HCT116 (cell line): ENCODE data around the gene SIRPB2. TPM values are rescaled to one million over a fixed set of nuclear protein-coding genes. Genes with fewer than 3 reads are reported as not detected.

Source experiments
- ATAC-seq: fragments of 200-7000 bp; cut with Tn5 transposase; 2 replicates; pipeline ENCODE4 v1.9.1; 2020; ENCODE audit warnings: mild to moderate bottlenecking, moderate library complexity
- BruUV-seq: library from RNA; stranded (reverse); fragments of 400-500 nt; replicated peaks from 2 replicates; lab custom pipeline; 2021; lab: Mats Ljungman, UMichigan
- CTCF ChIA-PET: fragments of 300-600 bp; sonication (Branson Sonifier 250); formaldehyde crosslinking; loops from one replicate; lab custom pipeline; 2021; ENCODE audit warnings: antibody characterized with exemption; lab: Charles Lee
- POLR2A ChIA-PET: fragments of 300-600, 350-600 bp; sonication (Branson Sonifier 250); formaldehyde crosslinking; loops from one replicate; lab custom pipeline; 2021; ENCODE audit warnings: antibody characterized with exemption; lab: Charles Lee
- RAD21 ChIA-PET, 2 experiments: fragments of 300-600 bp; sonication (Branson Sonifier 250); formaldehyde crosslinking; loops; one replicate each; lab custom pipeline; 2023; ENCODE audit warnings: low total read pairs in 2 of 2; ENCODE audit not compliant: uncharacterized antibody in 2 of 2, unreplicated experiment in 2 of 2, low non-redundant PET in 1 of 2; lab: Charles Lee
- DNase-seq: peaks from one replicate; pipeline ENCODE4 v3.0.0-alpha.2; 2010; ENCODE audit warnings: low read depth, low spot score
- H2AFZ ChIP-seq: fragments of 200-600 bp; shearing (Covaris generic), sonication (generic); 2 replicates; pipeline ENCODE4 v1.6.1; 2017; ENCODE audit warnings: low read depth, mixed run types, mixed read lengths, antibody characterized with exemption, low read length; ENCODE audit not compliant: poor library complexity, severe bottlenecking
- H3K27ac ChIP-seq: 2 replicates; pipeline ENCODE4 v1.5.1; 2012; ENCODE audit warnings: low read depth, low read length
- H3K27me3 ChIP-seq: fragments of 200-600 bp; sonication (generic); 2 replicates; pipeline ENCODE4 v1.6.1; 2016; ENCODE audit warnings: mixed run types, low read length, mixed read lengths; ENCODE audit not compliant: insufficient read depth
- H3K36me3 ChIP-seq, 2 experiments: fragments of 200-500 bp in 1 of 2; fragments of 200-600 bp in 1 of 2; sonication (Bioruptor generic) in 1 of 2; sonication (generic) in 1 of 2; 2 replicates each; pipeline versions ENCODE4 v1.5.1 to v1.6.1; 2014 to 2016; ENCODE audit warnings: low read length in 2 of 2, inconsistent platforms in 1 of 2, mixed read lengths in 1 of 2, mixed run types in 1 of 2; ENCODE audit not compliant: insufficient read depth in 2 of 2, control insufficient read depth in 1 of 2
- H3K4me1 ChIP-seq, 2 experiments: fragments of 200-600 bp in 1 of 2; sonication (generic) in 1 of 2; 2 replicates each; pipeline versions ENCODE4 v1.5.1 to v1.6.1; 2012 to 2017; ENCODE audit warnings: low read length in 2 of 2, inconsistent platforms in 1 of 2, mild to moderate bottlenecking in 1 of 2, mixed read lengths in 1 of 2, mixed run types in 1 of 2, moderate library complexity in 1 of 2; ENCODE audit not compliant: insufficient read depth in 2 of 2, control insufficient read depth in 1 of 2
- H3K4me2 ChIP-seq: fragments of 200-600 bp; sonication (generic); 2 replicates; pipeline ENCODE4 v1.6.1; 2017; ENCODE audit warnings: mixed run types, low read length, mixed read lengths
- H3K4me3 ChIP-seq, 2 experiments: fragments of 200-600 bp in 1 of 2; sonication (generic) in 1 of 2; replicated peaks in 1 of 2; 2 replicates each; pipeline ENCODE4 v1.5.1; 2011 to 2016; ENCODE audit warnings: low read length in 2 of 2, control low read depth in 1 of 2, low read depth in 1 of 2, mild to moderate bottlenecking in 1 of 2, mixed read lengths in 1 of 2, mixed run types in 1 of 2
- H3K79me2 ChIP-seq: fragments of 200-600 bp; sonication (generic); 2 replicates; pipeline ENCODE4 v1.6.1; 2017; ENCODE audit warnings: mild to moderate bottlenecking, mixed run types, low read length, moderate library complexity, mixed read lengths; ENCODE audit not compliant: insufficient read depth
- H3K9ac ChIP-seq: fragments of 200-600 bp; sonication (generic); 2 replicates; pipeline ENCODE4 v1.6.1; 2016; ENCODE audit warnings: low read length, mixed read lengths
- H3K9me2 ChIP-seq: fragments of 200-600 bp; sonication (generic), shearing (Covaris generic); 2 replicates; pipeline ENCODE4 v1.6.1; 2017; ENCODE audit warnings: mixed run types, mild to moderate bottlenecking, moderate library complexity; ENCODE audit not compliant: insufficient read depth
- H3K9me3 ChIP-seq, 2 experiments: fragments of 200-500 bp in 1 of 2; fragments of 200-600 bp in 1 of 2; sonication (Bioruptor generic) in 1 of 2; sonication (generic) in 1 of 2; 2 replicates each; pipeline ENCODE4 v1.6.1; 2014 to 2017; ENCODE audit warnings: low read length in 2 of 2, mixed read lengths in 2 of 2, inconsistent platforms in 1 of 2, low read depth in 1 of 2, mild to moderate bottlenecking in 1 of 2, mixed run types in 1 of 2, moderate library complexity in 1 of 2; ENCODE audit not compliant: control insufficient read depth in 1 of 2, insufficient read depth in 1 of 2
- H4K20me1 ChIP-seq: fragments of 200-600 bp; sonication (generic), shearing (Covaris generic); 2 replicates; pipeline ENCODE4 v1.6.1; 2017; ENCODE audit warnings: mixed run types, mild to moderate bottlenecking, moderate library complexity; ENCODE audit not compliant: insufficient read depth
- CBX3 ChIP-seq: IDR thresholded peaks from 2 replicates; pipeline ENCODE4 v1.6.1; 2012; ENCODE audit warnings: low read depth
- CEBPB ChIP-seq: IDR thresholded peaks from 2 replicates; pipeline ENCODE4 v1.6.1; 2012; ENCODE audit warnings: low read depth
- CTCF ChIP-seq, 3 experiments: fragments of 200-600 bp in 1 of 3; sonication (generic) in 1 of 3; IDR thresholded peaks in 2 of 3; conservative IDR thresholded peaks in 1 of 3; 2 replicates each; pipeline ENCODE4 v1.5.1; 2012 to 2017; ENCODE audit warnings: low read depth in 2 of 3, low read length in 2 of 3, antibody characterized with exemption in 1 of 3, borderline replicate concordance in 1 of 3, control low read depth in 1 of 3, mild to moderate bottlenecking in 1 of 3, mixed read lengths in 1 of 3, mixed run types in 1 of 3, moderate library complexity in 1 of 3; ENCODE audit not compliant: insufficient read depth in 1 of 3
- EGR1 ChIP-seq: IDR thresholded peaks from 2 replicates; pipeline ENCODE4 v1.6.1; 2012; ENCODE audit warnings: low read depth
- ELF1 ChIP-seq: IDR thresholded peaks from 2 replicates; pipeline ENCODE4 v1.6.1; 2012; ENCODE audit warnings: low read depth, borderline replicate concordance
- EZH2 ChIP-seq: fragments of 200-600 bp; sonication (generic); IDR thresholded peaks from 2 replicates; pipeline ENCODE4 v1.6.1; 2017; ENCODE audit warnings: antibody characterized with exemption, mixed run types
- EZH2phosphoT487 ChIP-seq: fragments of 200-600 bp; IDR thresholded peaks from 2 replicates; pipeline ENCODE4 v1.6.1; 2018; ENCODE audit warnings: antibody characterized with exemption, borderline replicate concordance
- FOSL1 ChIP-seq: IDR thresholded peaks from 2 replicates; pipeline ENCODE4 v1.6.1; 2012; ENCODE audit warnings: low read depth
- POLR2AphosphoS5 ChIP-seq: IDR thresholded peaks from 2 replicates; pipeline ENCODE4 v1.6.1; 2011; ENCODE audit warnings: mild to moderate bottlenecking, low read depth, low read length, moderate library complexity
- RAD21 ChIP-seq: IDR thresholded peaks from 2 replicates; pipeline ENCODE4 v1.6.1; 2012; ENCODE audit warnings: low read depth, mild to moderate bottlenecking
- SIN3A ChIP-seq: IDR thresholded peaks from 2 replicates; pipeline ENCODE4 v1.6.1; 2012; ENCODE audit warnings: low read depth
- SP1 ChIP-seq: IDR thresholded peaks from 2 replicates; pipeline ENCODE4 v1.6.1; 2012; ENCODE audit warnings: low read depth
- SRF ChIP-seq: IDR thresholded peaks from 2 replicates; pipeline ENCODE4 v1.6.1; 2012; ENCODE audit warnings: low read depth
- TCF7L2 ChIP-seq: IDR thresholded peaks from 2 replicates; pipeline ENCODE4 v1.7.0; 2011; ENCODE audit warnings: borderline replicate concordance, inconsistent platforms; ENCODE audit not compliant: insufficient read depth, insufficient read length; ENCODE audit errors: extremely low read depth
- YY1 ChIP-seq: IDR thresholded peaks from 2 replicates; pipeline ENCODE4 v1.6.1; 2011; ENCODE audit warnings: low read length, low read depth, moderate library complexity, mild to moderate bottlenecking; ENCODE audit not compliant: insufficient replicate concordance; ENCODE audit errors: extremely low read depth
- ZBTB33 ChIP-seq: IDR thresholded peaks from 2 replicates; pipeline ENCODE4 v1.6.1; 2011; ENCODE audit warnings: mild to moderate bottlenecking, low read length, moderate library complexity; ENCODE audit not compliant: insufficient replicate concordance; ENCODE audit errors: extremely low read depth
- ZFX ChIP-seq: fragments of 450-650 bp; IDR thresholded peaks from 2 replicates; pipeline ENCODE4 v1.6.1; 2017
- ZNF274 ChIP-seq: fragments of 200-500 bp; sonication (Bioruptor generic); IDR thresholded peaks from 2 replicates; pipeline ENCODE4 v1.6.1; 2014; ENCODE audit warnings: mild to moderate bottlenecking, low read depth, low read length, inconsistent platforms
- intact Hi-C: fragments of 100-400 bp; cut with micrococcal nuclease; formaldehyde crosslinking; loops from 2 replicates; pipeline ENCODE4 v1.10.0; 2022
- total RNA-seq: library from RNA; stranded (reverse); gene quantifications from one replicate; pipeline ENCODE4 v1.2.1, GENCODE V29; 2021; ENCODE audit not compliant: unreplicated experiment
- TF ChIP-seq, protein P1 (sequence below): IDR thresholded peaks from 2 replicates; pipeline ENCODE4 v1.6.1; 2012; ENCODE audit warnings: low read depth
- TF ChIP-seq, protein P2 (sequence below): IDR thresholded peaks from 2 replicates; pipeline ENCODE4 v1.6.1; 2012

SIRPB2 gene
- total RNA-seq, 1 experiment from 2014 or later, result not detected

- peaks cover 8% of the 10 kb centered on the region; the same call in 1 of the 2 replicates for H3K27me3 ChIP-seq
- H3K4me1 ChIP-seq, result no peaks in the 10 kb centered on the region
- H2AFZ ChIP-seq, result no peak overlapping the region
- no peaks in the 10 kb centered on the region for H3K9me2 ChIP-seq
- H3K9ac ChIP-seq, result no peak overlapping the region
- RAD21 ChIA-PET, result no interaction called here
- ATAC-seq (no peak), DNase-seq (no peak)
- TF ChIP-seq CBX3 (no peak), ZNF274 (no peak), EZH2 (no peak), POLR2AphosphoS5 (no peak), TCF7L2 (no peak), SIN3A (no peak), ZBTB33 (no peak), YY1 (no peak), EGR1 (no peak), RAD21 (no peak), SRF (no peak), CTCF (IDR thresholded peaks at IDR 0.05 in 2 of 3, conservative IDR thresholded peaks at IDR 0.05 in 1 of 3; ENCODE audit: borderline replicate concordance in 1 of 3, insufficient read depth in 1 of 3, low read depth in 2 of 3, low read length in 2 of 3) (no peak), FOSL1 (no peak), CEBPB (no peak), EZH2phosphoT487 (no peak), SP1 (no peak), ELF1 (no peak), ZFX (no peak)
- TF ChIP-seq, protein P1, sequence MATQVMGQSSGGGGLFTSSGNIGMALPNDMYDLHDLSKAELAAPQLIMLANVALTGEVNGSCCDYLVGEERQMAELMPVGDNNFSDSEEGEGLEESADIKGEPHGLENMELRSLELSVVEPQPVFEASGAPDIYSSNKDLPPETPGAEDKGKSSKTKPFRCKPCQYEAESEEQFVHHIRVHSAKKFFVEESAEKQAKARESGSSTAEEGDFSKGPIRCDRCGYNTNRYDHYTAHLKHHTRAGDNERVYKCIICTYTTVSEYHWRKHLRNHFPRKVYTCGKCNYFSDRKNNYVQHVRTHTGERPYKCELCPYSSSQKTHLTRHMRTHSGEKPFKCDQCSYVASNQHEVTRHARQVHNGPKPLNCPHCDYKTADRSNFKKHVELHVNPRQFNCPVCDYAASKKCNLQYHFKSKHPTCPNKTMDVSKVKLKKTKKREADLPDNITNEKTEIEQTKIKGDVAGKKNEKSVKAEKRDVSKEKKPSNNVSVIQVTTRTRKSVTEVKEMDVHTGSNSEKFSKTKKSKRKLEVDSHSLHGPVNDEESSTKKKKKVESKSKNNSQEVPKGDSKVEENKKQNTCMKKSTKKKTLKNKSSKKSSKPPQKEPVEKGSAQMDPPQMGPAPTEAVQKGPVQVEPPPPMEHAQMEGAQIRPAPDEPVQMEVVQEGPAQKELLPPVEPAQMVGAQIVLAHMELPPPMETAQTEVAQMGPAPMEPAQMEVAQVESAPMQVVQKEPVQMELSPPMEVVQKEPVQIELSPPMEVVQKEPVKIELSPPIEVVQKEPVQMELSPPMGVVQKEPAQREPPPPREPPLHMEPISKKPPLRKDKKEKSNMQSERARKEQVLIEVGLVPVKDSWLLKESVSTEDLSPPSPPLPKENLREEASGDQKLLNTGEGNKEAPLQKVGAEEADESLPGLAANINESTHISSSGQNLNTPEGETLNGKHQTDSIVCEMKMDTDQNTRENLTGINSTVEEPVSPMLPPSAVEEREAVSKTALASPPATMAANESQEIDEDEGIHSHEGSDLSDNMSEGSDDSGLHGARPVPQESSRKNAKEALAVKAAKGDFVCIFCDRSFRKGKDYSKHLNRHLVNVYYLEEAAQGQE, result no peak
- TF ChIP-seq, protein P2, sequence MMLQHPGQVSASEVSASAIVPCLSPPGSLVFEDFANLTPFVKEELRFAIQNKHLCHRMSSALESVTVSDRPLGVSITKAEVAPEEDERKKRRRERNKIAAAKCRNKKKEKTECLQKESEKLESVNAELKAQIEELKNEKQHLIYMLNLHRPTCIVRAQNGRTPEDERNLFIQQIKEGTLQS, result no peak
- POLR2A ChIA-PET, result no interaction called here
- H3K79me2 ChIP-seq, result no peaks in the 10 kb centered on the region
- no peak overlapping the region for H3K4me2 ChIP-seq
- BruUV-seq, result no TSS peak
- CTCF ChIA-PET, result interaction anchor here (2.3 kb wide), 1 partner anchor 23 kb away, joined by 13 read pairs; no protein-coding TSS in a partner anchor
- no peak overlapping the region for H3K27ac ChIP-seq
- no peaks in the 10 kb centered on the region; the same call in 1 of the 2 replicates for H4K20me1 ChIP-seq
- intact Hi-C loops, result no loop called here
- no peak overlapping the region for H3K4me3 ChIP-seq
- no peaks in the 10 kb centered on the region for H3K9me3 ChIP-seq
- H3K36me3 ChIP-seq, result no peaks in the 10 kb centered on the region
Measured at GRCh38 chr20:1526310-1526709, 35.1 kb upstream of the SIRPB2 start.
